ENCODE measurements around the gene PDE3A.
"Not testable (repeated sequence)": the region's sequence is repeated elsewhere in the genome, so short reads cannot be mapped to it uniquely, and the experiment has no call there.

Gene PDE3A

GRCh38 chr12:20604408-20605067 is 236.2 kb downstream of the PDE3A start:
- no peak for DNase-seq (ENCODE audit: low read depth)

- DNase-seq (ENCODE audit: low read depth): not testable (repeated sequence)
Observed at GRCh38 chr12:20615020-20615419, 246.7 kb downstream of the PDE3A start.

GRCh38 chr12:20616093-20616492 is 247.8 kb downstream of the PDE3A start:
- no peak for DNase-seq (ENCODE audit: low read depth)

- peak; percentile 79 for DNase-seq (ENCODE audit: low read depth)
Observed at GRCh38 chr12:20620261-20620660, 251.9 kb downstream of the PDE3A start.

- peak; percentile 76 for DNase-seq (ENCODE audit: low read depth)
Observed at GRCh38 chr12:20624718-20625117, 256.4 kb downstream of the PDE3A start.

- DNase-seq (ENCODE audit: low read depth): peak; percentile 72
Observed at GRCh38 chr12:20625531-20625930, 257.2 kb downstream of the PDE3A start.

GRCh38 chr12:20627001-20627588 is 258.8 kb downstream of the PDE3A start:
- DNase-seq (ENCODE audit: low read depth): peak; percentile 7

- no peak for DNase-seq (ENCODE audit: low read depth)
Observed at GRCh38 chr12:20628226-20628787, 260.0 kb downstream of the PDE3A start.

GRCh38 chr12:20628999-20629398 is 260.7 kb downstream of the PDE3A start:
- no peak for DNase-seq (ENCODE audit: low read depth)

GRCh38 chr12:20629414-20630156 is 261.2 kb downstream of the PDE3A start:
- DNase-seq (ENCODE audit: low read depth): peak; percentile 74

GRCh38 chr12:20631711-20632110 is 263.4 kb downstream of the PDE3A start:
- DNase-seq (ENCODE audit: low read depth): peak; percentile 96

- no peak for DNase-seq (ENCODE audit: low read depth)
Observed at GRCh38 chr12:20641106-20641505, 272.8 kb downstream of the PDE3A start.

- no peak for DNase-seq (ENCODE audit: low read depth)
Observed at GRCh38 chr12:20643822-20644221, 275.5 kb downstream of the PDE3A start.

GRCh38 chr12:20646239-20646827 is 278.0 kb downstream of the PDE3A start:
- DNase-seq (ENCODE audit: low read depth): peak; percentile 51

GRCh38 chr12:20653871-20654270 is 285.5 kb downstream of the PDE3A start:
- no peak for DNase-seq (ENCODE audit: low read depth)

GRCh38 chr12:20656600-20656999 is 288.3 kb downstream of the PDE3A start:
- DNase-seq (ENCODE audit: low read depth): no peak

- DNase-seq (ENCODE audit: low read depth): no peak
Observed at GRCh38 chr12:20657496-20657895, 289.2 kb downstream of the PDE3A start.

GRCh38 chr12:20681334-20681733 is 313.0 kb downstream of the PDE3A start:
- DNase-seq (ENCODE audit: low read depth): no peak

- DNase-seq (ENCODE audit: low read depth): peak; percentile 1
Observed at GRCh38 chr12:20695232-20695631, 326.9 kb downstream of the PDE3A start, which contains the start of gene SLCO1C1. Gene SLCO1C1, plus strand, starts transcription at chr12:20695332. Its CDS starts 4,245 bp downstream, at chr12:20699577.

- peak; percentile 7 for DNase-seq (ENCODE audit: low read depth)
Observed at GRCh38 chr12:20696181-20696905, 328.0 kb downstream of the PDE3A start.

- DNase-seq (ENCODE audit: low read depth): no peak
Observed at GRCh38 chr12:20701106-20701505, 332.8 kb downstream of the PDE3A start.

- no peak for DNase-seq (ENCODE audit: low read depth)
Observed at GRCh38 chr12:20704860-20705259, 336.5 kb downstream of the PDE3A start.
